Liver (tissue), 9 donors: ENCODE measurements around the gene PCSK1N. TPM values are rescaled to one million over a fixed set of nuclear protein-coding genes. Genes with fewer than 3 reads are reported as not detected.

Source experiments
- DNase-seq: peaks from one replicate; pipeline ENCODE4 v3.0.0-alpha.2; 2017; ENCODE audit warnings: low spot score
- H3K27ac ChIP-seq, 2 donors: one replicate each; pipeline ENCODE4 v1.7.0; 2013; ENCODE audit warnings: inconsistent platforms in 2 of 2, low read length in 2 of 2, control low read depth in 1 of 2, low read depth in 1 of 2, mild to moderate bottlenecking in 1 of 2
- H3K27me3 ChIP-seq, 4 donors: one replicate each; pipeline versions ENCODE4 v1.6.1 to v1.7.0; 2013; ENCODE audit warnings: low read length in 3 of 4, inconsistent platforms in 1 of 4, mild to moderate bottlenecking in 1 of 4, moderate library complexity in 1 of 4; ENCODE audit not compliant: control insufficient read depth in 4 of 4, insufficient read depth in 4 of 4
- H3K36me3 ChIP-seq, 4 donors: one replicate each; pipeline versions ENCODE4 v1.6.1 to v1.7.0; 2013; ENCODE audit warnings: low read length in 3 of 4, mild to moderate bottlenecking in 3 of 4, low read depth in 1 of 4, moderate library complexity in 1 of 4; ENCODE audit not compliant: control insufficient read depth in 4 of 4, insufficient read depth in 3 of 4
- H3K4me1 ChIP-seq, 4 donors: one replicate each; pipeline versions ENCODE4 v1.6.1 to v1.7.0; 2013; ENCODE audit warnings: low read length in 3 of 4, mild to moderate bottlenecking in 3 of 4, moderate library complexity in 1 of 4; ENCODE audit not compliant: control insufficient read depth in 4 of 4, insufficient read depth in 4 of 4
- H3K4me3 ChIP-seq, 3 donors: one replicate each; pipeline versions ENCODE4 v1.6.1 to v1.7.0; 2013; ENCODE audit warnings: low read length in 3 of 3, control low read depth in 1 of 3, low read depth in 1 of 3, mild to moderate bottlenecking in 1 of 3
- H3K9ac ChIP-seq, 2 donors: one replicate each; pipeline ENCODE4 v1.7.0; 2013; ENCODE audit warnings: low read length in 2 of 2, mild to moderate bottlenecking in 2 of 2, moderate library complexity in 2 of 2, control low read depth in 1 of 2, low read depth in 1 of 2
- H3K9me3 ChIP-seq, 4 donors: one replicate each; pipeline versions ENCODE4 v1.6.1 to v1.7.0; 2013; ENCODE audit warnings: low read length in 3 of 4; ENCODE audit not compliant: control insufficient read depth in 4 of 4
- ATF3 ChIP-seq: IDR thresholded peaks from 2 replicates; pipeline ENCODE4 v1.6.1; 2016; ENCODE audit warnings: antibody characterized with exemption
- CTCF ChIP-seq: fragments of 150-350 bp; IDR thresholded peaks from 2 replicates; pipeline ENCODE4 v1.5.1; 2017; ENCODE audit warnings: improper control_type of control experiment, low read depth, low read length; ENCODE audit not compliant: missing input control
- EGR1 ChIP-seq, 2 donors: IDR thresholded peaks; 2 replicates each; pipeline ENCODE4 v1.6.1; 2016 to 2018; ENCODE audit warnings: antibody characterized with exemption in 2 of 2, low read depth in 2 of 2
- FOXA1 ChIP-seq: IDR thresholded peaks from 2 replicates; pipeline ENCODE4 v1.6.1; 2016; ENCODE audit warnings: antibody characterized with exemption
- FOXA2 ChIP-seq: IDR thresholded peaks from 2 replicates; pipeline ENCODE4 v1.6.1; 2016; ENCODE audit warnings: antibody characterized with exemption
- GABPA ChIP-seq, 2 donors: IDR thresholded peaks in 1 of 2; conservative IDR thresholded peaks in 1 of 2; 2 replicates each; pipeline ENCODE4 v1.6.1; 2016; ENCODE audit warnings: antibody characterized with exemption in 2 of 2, mild to moderate bottlenecking in 1 of 2, moderate library complexity in 1 of 2
- HNF4A ChIP-seq, 2 donors: conservative IDR thresholded peaks; 2 replicates each; pipeline ENCODE4 v1.6.1; 2016; ENCODE audit warnings: antibody characterized with exemption in 2 of 2, mild to moderate bottlenecking in 2 of 2
- HNF4G ChIP-seq: IDR thresholded peaks from 2 replicates; pipeline ENCODE4 v1.6.1; 2016; ENCODE audit warnings: antibody characterized with exemption
- JUND ChIP-seq, 2 donors: IDR thresholded peaks; 2 replicates each; pipeline ENCODE4 v1.6.1; 2016; ENCODE audit warnings: antibody characterized with exemption in 2 of 2
- MAX ChIP-seq: IDR thresholded peaks from 2 replicates; pipeline ENCODE4 v1.6.1; 2016; ENCODE audit warnings: antibody characterized with exemption
- NR2F2 ChIP-seq: IDR thresholded peaks from 2 replicates; pipeline ENCODE4 v1.6.1; 2016; ENCODE audit warnings: antibody characterized with exemption
- RAD21 ChIP-seq, 2 donors: IDR thresholded peaks; 2 replicates each; pipeline ENCODE4 v1.6.1; 2016; ENCODE audit warnings: antibody characterized with exemption in 2 of 2, mild to moderate bottlenecking in 2 of 2
- REST ChIP-seq: IDR thresholded peaks from 2 replicates; pipeline ENCODE4 v1.6.1; 2016; ENCODE audit warnings: antibody characterized with exemption, mild to moderate bottlenecking
- RXRA ChIP-seq, 2 donors: IDR thresholded peaks; 2 replicates each; pipeline ENCODE4 v1.6.1; 2017 to 2018; ENCODE audit warnings: antibody characterized with exemption in 2 of 2, mild to moderate bottlenecking in 1 of 2
- SP1 ChIP-seq: IDR thresholded peaks from 2 replicates; pipeline ENCODE4 v1.6.1; 2018; ENCODE audit warnings: antibody characterized with exemption, mild to moderate bottlenecking
- TAF1 ChIP-seq: conservative IDR thresholded peaks from 2 replicates; pipeline ENCODE4 v1.6.1; 2016; ENCODE audit warnings: antibody characterized with exemption, mild to moderate bottlenecking
- YY1 ChIP-seq: IDR thresholded peaks from 2 replicates; pipeline ENCODE4 v1.6.1; 2016; ENCODE audit warnings: antibody characterized with exemption, mild to moderate bottlenecking
- WGBS: extraction: QIAGEN DNeasy Blood & Tissue Kit; methylation state at CpG from one replicate; pipeline ENCODE4 v1.1.7; 2013; 5-methylcytosine and 5-hydroxymethylcytosine counted together
- polyA plus RNA-seq, 2 donors: library from polyadenylated mRNA; stranded (reverse) in 1 of 2; unstranded in 1 of 2; fragments of 200-250 nt in 1 of 2; fragments of >200 nt in 1 of 2; fragmentation: Nextera tagmentation in 1 of 2; extraction: Ambion mirVana in 1 of 2; gene quantifications; one replicate each; pipeline versions ENCODE4 v1.2.1 to v1.2.3, GENCODE V29; 2013 to 2015
- total RNA-seq, 2 donors: library from RNA; depleted of rRNA; stranded (reverse); fragments of >200 nt; gene quantifications; one replicate each; pipeline ENCODE4 v1.2.3, GENCODE V29; 2014
- donor health status: healthy.
- donor health status: healthy.
- donor health status: healthy.
- donor health status: healthy.
- donor health status: healthy.

Gene PCSK1N
- total and polyA plus RNA-seq, 4 donors: 0.05 to 5.4 (median 0.92) TPM

GRCh38 chrX:48833542-48834138 is 1.8 kb downstream of the PCSK1N start:
- Histone ChIP-seq H3K27ac (no peak overlapping the region), H3K27me3 (no peaks in the 10 kb centered on the region), H3K4me3 (no peak overlapping the region), H3K9ac (no peak overlapping the region), H3K36me3 (no peaks in the 10 kb centered on the region), H3K4me1 (no peaks in the 10 kb centered on the region), H3K9me3 (no peaks in the 10 kb centered on the region)
- WGBS: 42% methylated on average over 9 of the region's 9 CpGs
- TF ChIP-seq SP1 (no peak), NR2F2 (no peak), YY1 (no peak)
- DNase-seq: no peak

GRCh38 chrX:48831909-48832291 is 3.5 kb downstream of the PCSK1N start:
- Histone ChIP-seq H3K27me3 (no peaks in the 10 kb centered on the region), H3K4me1 (no peaks in the 10 kb centered on the region)
- 5% methylated on average over 57 of the region's 57 CpGs for WGBS

GRCh38 chrX:48831136-48831908 is 4.1 kb downstream of the PCSK1N start:
- H3K4me1 ChIP-seq: no peaks in the 10 kb centered on the region
- no peak overlapping the region for H3K9ac ChIP-seq
- H3K4me3 ChIP-seq: no peak overlapping the region
- H3K36me3 ChIP-seq: no peaks in the 10 kb centered on the region
- H3K27ac ChIP-seq: no peak overlapping the region
- 28% methylated on average over 58 of the region's 58 CpGs for WGBS
- H3K27me3 ChIP-seq: no peaks in the 10 kb centered on the region
- DNase-seq: no peak
- peaks cover 0 to 2% (median 0%) of the 10 kb centered on the region in 4 donors for H3K9me3 ChIP-seq
- TF ChIP-seq MAX (no peak), ATF3 (no peak), EGR1 (IDR thresholded peaks at IDR 0.05; ENCODE audit: low read depth in 2 of 2) (no peak), FOXA1 (no peak), REST (no peak), JUND (IDR thresholded peaks at IDR 0.05) (no peak), FOXA2 (no peak), RXRA (IDR thresholded peaks at IDR 0.05) (no peak), HNF4G (no peak), TAF1 (no peak), GABPA (IDR thresholded peaks at IDR 0.05 in 1 of 2, conservative IDR thresholded peaks at IDR 0.05 in 1 of 2) (no peak), HNF4A (conservative IDR thresholded peaks at IDR 0.05) (no peak), RAD21 (IDR thresholded peaks at IDR 0.05) (no peak)

More at GRCh38 chrX:48831909-48832291, 3.5 kb downstream of the PCSK1N start:
- no peak overlapping the region for H3K27ac ChIP-seq
- no peak overlapping the region for H3K9ac ChIP-seq
- H3K4me3 ChIP-seq: peak overlapping the region in 1 of 3 donors; percentile 14
- TF ChIP-seq ATF3 (no peak), TAF1 (no peak), CTCF (no peak), FOXA2 (no peak), HNF4G (no peak), JUND (IDR thresholded peaks at IDR 0.05) (no peak), YY1 (no peak), FOXA1 (no peak), RXRA (IDR thresholded peaks at IDR 0.05) (no peak)
- DNase-seq: no peak
- no peaks in the 10 kb centered on the region for H3K36me3 ChIP-seq
- peaks cover 0 to 2% (median 0%) of the 10 kb centered on the region in 4 donors for H3K9me3 ChIP-seq
